Measurements from ENCODE around the gene SIRT3.

DNA sequence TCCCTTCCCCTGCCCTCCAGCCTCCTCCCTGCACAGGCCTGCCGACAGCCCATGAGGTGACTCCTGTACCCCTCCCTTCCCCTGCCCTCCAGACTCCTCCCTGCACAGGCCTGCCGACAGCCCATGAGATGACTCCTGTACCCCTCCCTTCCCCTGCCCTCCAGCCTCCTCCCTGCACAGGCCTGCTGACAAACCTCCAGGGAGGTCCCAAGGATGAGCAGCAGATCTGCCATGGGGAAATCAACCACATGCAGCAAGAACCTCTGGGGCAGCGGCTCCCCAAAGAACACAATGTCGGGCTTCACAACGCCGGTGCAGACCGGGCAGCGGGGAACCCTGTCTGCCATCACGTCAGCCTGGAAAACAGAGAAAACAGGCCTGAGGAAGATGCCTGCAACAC lies 12.3 kb downstream of the SIRT3 start:
- TF ChIP-seq POLR2A (IDR thresholded peaks at IDR 0.05), result no peak
- TF ChIP-seq, protein P1, sequence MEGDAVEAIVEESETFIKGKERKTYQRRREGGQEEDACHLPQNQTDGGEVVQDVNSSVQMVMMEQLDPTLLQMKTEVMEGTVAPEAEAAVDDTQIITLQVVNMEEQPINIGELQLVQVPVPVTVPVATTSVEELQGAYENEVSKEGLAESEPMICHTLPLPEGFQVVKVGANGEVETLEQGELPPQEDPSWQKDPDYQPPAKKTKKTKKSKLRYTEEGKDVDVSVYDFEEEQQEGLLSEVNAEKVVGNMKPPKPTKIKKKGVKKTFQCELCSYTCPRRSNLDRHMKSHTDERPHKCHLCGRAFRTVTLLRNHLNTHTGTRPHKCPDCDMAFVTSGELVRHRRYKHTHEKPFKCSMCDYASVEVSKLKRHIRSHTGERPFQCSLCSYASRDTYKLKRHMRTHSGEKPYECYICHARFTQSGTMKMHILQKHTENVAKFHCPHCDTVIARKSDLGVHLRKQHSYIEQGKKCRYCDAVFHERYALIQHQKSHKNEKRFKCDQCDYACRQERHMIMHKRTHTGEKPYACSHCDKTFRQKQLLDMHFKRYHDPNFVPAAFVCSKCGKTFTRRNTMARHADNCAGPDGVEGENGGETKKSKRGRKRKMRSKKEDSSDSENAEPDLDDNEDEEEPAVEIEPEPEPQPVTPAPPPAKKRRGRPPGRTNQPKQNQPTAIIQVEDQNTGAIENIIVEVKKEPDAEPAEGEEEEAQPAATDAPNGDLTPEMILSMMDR (IDR thresholded peaks at IDR 0.05), result no peak
